Peyer's patch (tissue), 4 donors: ENCODE measurements around the gene TSPAN7.

ENCODE experiments used
- CTCF ChIP-seq, 6 experiments: fragments of 450-650 bp in 4 of 6; fragments of 200-600 bp in 2 of 6; sonication (generic) in 1 of 6; IDR thresholded peaks; one replicate each; pipeline ENCODE4 v1.5.1; 2017 to 2019; ENCODE audit warnings: antibody characterized with exemption in 6 of 6, mild to moderate bottlenecking in 3 of 6, moderate library complexity in 1 of 6
- POLR2A ChIP-seq, 2 donors: fragments of 450-650 bp; IDR thresholded peaks; one replicate each; pipeline ENCODE4 v1.5.1; 2017; ENCODE audit warnings: antibody characterized with exemption in 2 of 2, mild to moderate bottlenecking in 2 of 2, moderate library complexity in 2 of 2

- TF ChIP-seq CTCF (IDR thresholded peaks at IDR 0.05) (no peak), POLR2A (IDR thresholded peaks at IDR 0.05) (no peak)
These were observed 59.3 kb downstream of the TSPAN7 start for GRCh38 chrX:38620623-38621022.
